Right lobe of liver (tissue), 6 donors: ENCODE measurements around the gene TWIST1. TPM values are rescaled to one million over a fixed set of nuclear protein-coding genes. Genes with fewer than 3 reads are reported as not detected.

Experiments
- ATAC-seq, 4 donors: fragments of 200-7000 bp; cut with Tn5 transposase; one replicate each; pipeline ENCODE4 v1.9.1; 2020; ENCODE audit warnings: mild to moderate bottlenecking in 4 of 4, moderate library complexity in 4 of 4
- DNase-seq, 3 donors: peaks; one replicate each; pipeline ENCODE4 v3.0.0-alpha.2; 2020
- H3K27ac ChIP-seq, 3 donors: fragments of 200-600 bp; one replicate each; pipeline ENCODE4 v1.8.0; 2022
- H3K27me3 ChIP-seq, 2 donors: fragments of 200-600 bp; one replicate each; pipeline ENCODE4 v1.8.0; 2022
- H3K36me3 ChIP-seq, 4 donors: fragments of 200-600 bp; sonication (generic) in 1 of 4; one replicate each; pipeline versions ENCODE4 v1.5.1 to v1.8.0; 2017 to 2022; ENCODE audit warnings: control low read depth in 1 of 4
- H3K4me1 ChIP-seq, 4 donors: fragments of 200-600 bp; sonication (generic) in 1 of 4; one replicate each; pipeline versions ENCODE4 v1.5.1 to v1.8.0; 2017 to 2022; ENCODE audit warnings: control low read depth in 1 of 4
- H3K4me3 ChIP-seq, 3 donors: fragments of 200-600 bp; one replicate each; pipeline ENCODE4 v1.8.0; 2022
- H3K9me3 ChIP-seq, 4 donors: fragments of 200-600 bp; sonication (generic) in 1 of 4; one replicate each; pipeline versions ENCODE4 v1.5.1 to v1.8.0; 2017 to 2022; ENCODE audit warnings: control low read depth in 1 of 4
- CTCF ChIP-seq, 4 donors: fragments of 200-600 bp in 3 of 4; fragments of 450-650 bp in 1 of 4; IDR thresholded peaks; one replicate each; pipeline versions ENCODE4 v1.5.1 to v1.8.0; 2016 to 2022; ENCODE audit warnings: antibody characterized with exemption in 4 of 4, mild to moderate bottlenecking in 2 of 4
- POLR2A ChIP-seq: fragments of 450-650 bp; IDR thresholded peaks from one replicate; pipeline ENCODE4 v1.6.1; 2017; ENCODE audit warnings: antibody characterized with exemption, mild to moderate bottlenecking
- WGBS: methylation state at CpG from one replicate; pipeline ENCODE4 v1.1.6; 2018; ENCODE audit warnings: low coverage, low lambda C conversion rate; ENCODE audit not compliant: insufficient coverage; ENCODE audit errors: missing lambda C conversion rate; 5-methylcytosine and 5-hydroxymethylcytosine counted together
- intact Hi-C, 2 donors: fragments of 100-400 bp; cut with DNase I; formaldehyde crosslinking; loops; one replicate each; pipeline versions ENCODE4 v1.11.2 to v1.14.1; 2022
- long read RNA-seq: library from polyadenylated mRNA; unstranded; transcript quantifications from one replicate; pipeline ENCODE4 v2.0.0, GENCODE V29; 2019
- total RNA-seq, 6 experiments: library from RNA; depleted of rRNA in 2 of 6; stranded (reverse); fragments of >200 nt in 2 of 6; fragmentation: NEBNext Ultra II Directional in 3 of 6; extraction: Animal tissue kit (Norgen Biotek cat#: 25700) in 3 of 6; gene quantifications; one replicate each; pipeline versions ENCODE4 v1.1.0 to v1.2.4, GENCODE V29; 2016 to 2023
- donor health status: DM: no; HTN: yes; CAD: no.
- donor health status: DM: no; HTN: no; CAD: no.
- donor health status: DM: no; HTN: no; CAD: no.
- donor health status: DM: no; HTN: yes; CAD: no.
- donor health status: DM: no; HTN: yes; CAD: no.

Gene TWIST1
- total RNA-seq: under 1 TPM in 1 of 6 experiments, not detected in 5; 0.42 TPM
- long read RNA-seq: 0 reads

DNA sequence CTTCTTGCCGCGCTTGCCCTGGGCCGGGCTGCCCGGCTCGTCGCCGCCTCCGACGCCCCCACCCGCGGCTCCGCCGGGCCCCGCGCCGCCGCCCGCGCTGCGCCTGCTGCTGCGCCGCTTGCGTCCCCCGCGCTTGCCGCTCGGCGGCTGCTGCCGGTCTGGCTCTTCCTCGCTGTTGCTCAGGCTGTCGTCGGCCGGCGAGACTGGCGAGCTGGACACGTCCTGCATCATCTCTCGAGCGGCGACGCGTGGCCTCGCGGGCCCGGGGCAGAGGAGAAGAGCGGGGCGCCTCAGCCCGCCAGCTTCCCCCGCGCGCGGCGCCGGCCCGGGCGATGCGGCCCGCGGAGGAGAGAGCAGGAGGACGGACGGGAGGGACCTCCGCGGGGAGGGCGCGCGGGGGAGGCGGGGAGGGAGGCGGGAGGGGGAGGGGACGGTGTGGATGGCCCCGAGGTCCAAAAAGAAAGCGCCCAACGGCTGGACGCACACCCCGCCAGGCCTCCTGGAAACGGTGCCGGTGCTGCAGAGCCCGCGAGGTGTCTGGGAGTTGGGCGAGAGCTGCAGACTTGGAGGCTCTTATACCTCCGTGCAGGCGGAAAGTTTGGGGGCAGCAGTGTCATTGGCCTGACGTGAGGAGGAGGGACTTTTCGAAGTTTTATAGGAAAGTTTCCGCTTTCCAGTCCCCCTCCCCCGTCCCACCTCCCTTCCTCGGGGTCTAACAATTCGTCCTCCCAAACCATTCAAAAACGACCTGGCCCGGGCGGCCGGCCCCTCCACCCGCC, at the start of gene TWIST1:
Gene TWIST1 (minus strand): TSS at position 546 of the 779 bp plus-strand sequence. CDS start 315 bp downstream, at position 231.
- peak; percentile 26 to 39 (median 30) for ATAC-seq

GRCh38 chr7:19161671-19162070, 44.2 kb upstream of the TWIST1 start:
- 42% methylated on average over 3 of the region's 3 CpGs for WGBS

More for the DNA sequence above, at the start of gene TWIST1:
- Histone ChIP-seq H3K4me3 (peak within 1 kb of the TSS; percentile 18 to 31 (median 26)), H3K27ac (no peak within 1 kb of the TSS), H3K9me3 (no peaks in the 10 kb centered on the region), H3K36me3 (no peaks in the 10 kb centered on the region), H3K4me1 (peaks cover 0 to 5% (median 0%) of the 10 kb centered on the region in 4 donors), H3K27me3 (peaks cover 2 to 15% of the 10 kb centered on the region in 2 donors)
- intact Hi-C loops: no loop called here
- TF ChIP-seq POLR2A (no peak), CTCF (IDR thresholded peaks at IDR 0.05) (no peak)
- WGBS: 0% methylated on average over 6 of the region's 91 CpGs
- peak in 2 of 3 donors; percentile 24 to 52 for DNase-seq

GRCh38 chr7:19146699-19147098, 29.3 kb upstream of the TWIST1 start:
- no peak overlapping the region for H3K4me3 ChIP-seq
- TF ChIP-seq CTCF (IDR thresholded peaks at IDR 0.05) (no peak), POLR2A (no peak)
- intact Hi-C loops: no loop called here
- no peak overlapping the region for H3K27ac ChIP-seq
- DNase-seq (no peak), ATAC-seq (no peak)
- WGBS: 4% methylated on average over 4 of the region's 4 CpGs
- no peaks in the 10 kb centered on the region for H3K4me1 ChIP-seq
- no peaks in the 10 kb centered on the region for H3K27me3 ChIP-seq
- H3K36me3 ChIP-seq: no peaks in the 10 kb centered on the region
- H3K9me3 ChIP-seq: no peaks in the 10 kb centered on the region

More at GRCh38 chr7:19161671-19162070, 44.2 kb upstream of the TWIST1 start:
- Histone ChIP-seq H3K36me3 (no peaks in the 10 kb centered on the region), H3K27me3 (no peaks in the 10 kb centered on the region), H3K9me3 (no peaks in the 10 kb centered on the region), H3K4me1 (no peaks in the 10 kb centered on the region), H3K4me3 (no peak overlapping the region), H3K27ac (no peak overlapping the region)
- intact Hi-C loops: no loop called here
- TF ChIP-seq POLR2A (no peak), CTCF (IDR thresholded peaks at IDR 0.05) (no peak)
- ATAC-seq (no peak), DNase-seq (no peak)

DNA sequence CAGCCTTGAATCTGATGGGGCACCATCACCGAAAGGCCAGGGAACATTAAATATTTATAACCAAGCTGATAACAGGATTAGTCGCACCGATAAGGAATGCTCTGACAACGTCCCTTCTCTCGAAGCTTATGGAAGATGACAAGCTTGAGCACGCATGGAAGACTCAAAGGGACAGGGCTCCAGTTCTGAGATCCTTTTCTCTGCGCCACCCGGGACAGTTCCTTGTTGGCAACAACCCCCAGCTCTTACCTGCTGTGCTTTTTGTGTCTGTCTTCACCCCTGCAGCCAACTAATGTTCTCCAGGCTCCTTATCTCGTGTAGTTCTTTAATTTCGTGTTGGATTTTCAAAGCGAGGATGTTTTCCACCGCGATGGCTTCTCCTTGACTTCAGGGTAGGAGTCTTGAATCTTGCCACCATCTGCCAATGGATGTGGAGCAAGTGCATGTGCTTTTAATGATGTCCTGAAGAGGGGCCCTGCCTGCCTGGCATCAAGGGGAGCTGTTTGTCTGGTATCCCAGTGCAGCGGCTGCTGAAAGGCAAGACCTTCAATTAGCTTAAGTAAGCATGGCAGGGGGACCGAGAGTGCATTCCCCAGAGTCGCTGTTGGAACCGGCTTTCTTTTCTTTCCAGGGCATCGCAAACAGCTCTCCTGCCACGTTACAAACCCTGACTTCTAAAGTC, 28.1 kb upstream of the TWIST1 start:
- DNase-seq (no peak), ATAC-seq (no peak)
- Histone ChIP-seq H3K4me3 (no peak overlapping the region), H3K36me3 (no peaks in the 10 kb centered on the region), H3K27me3 (no peaks in the 10 kb centered on the region), H3K27ac (no peak overlapping the region), H3K9me3 (no peaks in the 10 kb centered on the region), H3K4me1 (no peaks in the 10 kb centered on the region)
- 3% methylated on average over 19 of the region's 19 CpGs for WGBS
- intact Hi-C loops: no loop called here
- TF ChIP-seq POLR2A: no peak
- TF ChIP-seq CTCF (IDR thresholded peaks at IDR 0.05): no peak
